Smooth muscle cell of the brain vasculature (primary cell): ENCODE data around the gene CCDC85A.

Source experiments
- DNase-seq: peaks from one replicate; pipeline ENCODE4 v3.0.0-alpha.2; 2012; ENCODE audit warnings: low read depth, low spot score

The CCDC85A gene

GRCh38 chr2:56239030-56239429 is 55.2 kb downstream of the CCDC85A start:
- DNase-seq: no peak

GRCh38 chr2:56239437-56239836 is 55.6 kb downstream of the CCDC85A start:
- DNase-seq: no peak

- no peak for DNase-seq
These were observed 56.4 kb downstream of the CCDC85A start for GRCh38 chr2:56240210-56240609.

GRCh38 chr2:56244506-56244905 is 60.7 kb downstream of the CCDC85A start:
- DNase-seq: no peak

GRCh38 chr2:56244911-56245530 is 61.2 kb downstream of the CCDC85A start:
- DNase-seq: no peak

GRCh38 chr2:56248965-56249742 is 65.4 kb downstream of the CCDC85A start:
- no peak for DNase-seq

GRCh38 chr2:56250153-56250729 is 66.5 kb downstream of the CCDC85A start:
- DNase-seq: no peak

- DNase-seq: no peak
These were observed 76.6 kb downstream of the CCDC85A start for GRCh38 chr2:56260415-56260814.

GRCh38 chr2:56262241-56262640 is 78.5 kb downstream of the CCDC85A start:
- DNase-seq: no peak

GRCh38 chr2:56263876-56264275 is 80.1 kb downstream of the CCDC85A start:
- DNase-seq: no peak

GRCh38 chr2:56266761-56267414 is 83.1 kb downstream of the CCDC85A start:
- DNase-seq: no peak

- DNase-seq: no peak
These were observed 83.6 kb downstream of the CCDC85A start for GRCh38 chr2:56267415-56267788.

- DNase-seq: no peak
These were observed 85.1 kb downstream of the CCDC85A start for GRCh38 chr2:56268856-56269255.

- no peak for DNase-seq
These were observed 87.5 kb downstream of the CCDC85A start for GRCh38 chr2:56271275-56271674.

- DNase-seq: no peak
These were observed 101.4 kb downstream of the CCDC85A start for GRCh38 chr2:56285224-56285623.

- DNase-seq: no peak
These were observed 103.1 kb downstream of the CCDC85A start for GRCh38 chr2:56286936-56287335.

GRCh38 chr2:56287508-56287907 is 103.7 kb downstream of the CCDC85A start:
- DNase-seq: no peak

- no peak for DNase-seq
These were observed 104.2 kb downstream of the CCDC85A start for GRCh38 chr2:56287974-56288373.

- DNase-seq: no peak
These were observed 105.2 kb downstream of the CCDC85A start for GRCh38 chr2:56288838-56289580.

GRCh38 chr2:56291711-56292110 is 107.9 kb downstream of the CCDC85A start:
- no peak for DNase-seq

- DNase-seq: no peak
These were observed 109.2 kb downstream of the CCDC85A start for GRCh38 chr2:56292951-56293350.

GRCh38 chr2:56295666-56296065 is 111.9 kb downstream of the CCDC85A start:
- no peak for DNase-seq
